GM10847 (cell line): ENCODE measurements around the gene COL5A2.

Experiments used
- POLR2A ChIP-seq: IDR thresholded peaks from 2 replicates; pipeline ENCODE4 v1.6.1; 2011; ENCODE audit not compliant: insufficient read length; ENCODE audit errors: extremely low read depth

Gene COL5A2

DNA sequence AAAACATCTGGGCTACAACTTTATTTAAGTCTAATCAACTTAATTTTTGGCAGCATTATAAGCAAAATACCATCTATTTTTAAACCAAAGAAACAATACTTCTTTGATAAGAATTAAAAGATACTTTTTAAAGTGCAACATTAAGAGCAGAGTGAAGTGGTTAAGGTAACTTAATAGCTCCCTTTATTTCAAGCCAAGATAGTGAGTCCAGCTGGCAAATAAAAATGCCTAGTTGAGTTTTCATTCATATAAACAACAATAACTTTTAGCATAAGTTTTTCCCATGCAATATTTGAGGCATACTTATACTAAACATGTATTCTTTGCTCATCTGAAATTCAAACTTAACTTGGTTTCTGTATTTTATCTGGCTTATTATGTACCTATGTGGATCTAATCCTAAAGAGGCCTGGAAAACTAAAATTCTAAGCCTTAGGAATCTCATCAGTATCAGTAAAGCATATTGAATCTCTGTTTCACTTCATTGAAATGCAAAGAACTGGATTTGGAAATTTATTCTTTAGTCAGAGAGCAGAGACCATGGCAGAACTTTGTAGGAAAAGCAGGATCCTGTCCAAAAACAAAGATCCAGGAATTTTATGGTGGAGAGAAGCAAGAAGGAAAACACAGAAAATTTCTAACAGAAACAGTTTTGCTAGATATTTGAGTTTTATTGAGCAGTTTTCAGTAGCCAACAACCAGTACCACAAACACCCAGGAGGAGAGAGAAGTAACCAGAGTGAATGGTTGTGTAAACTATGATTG is 109.5 kb downstream of the COL5A2 start:
- no peak for TF ChIP-seq POLR2A

DNA sequence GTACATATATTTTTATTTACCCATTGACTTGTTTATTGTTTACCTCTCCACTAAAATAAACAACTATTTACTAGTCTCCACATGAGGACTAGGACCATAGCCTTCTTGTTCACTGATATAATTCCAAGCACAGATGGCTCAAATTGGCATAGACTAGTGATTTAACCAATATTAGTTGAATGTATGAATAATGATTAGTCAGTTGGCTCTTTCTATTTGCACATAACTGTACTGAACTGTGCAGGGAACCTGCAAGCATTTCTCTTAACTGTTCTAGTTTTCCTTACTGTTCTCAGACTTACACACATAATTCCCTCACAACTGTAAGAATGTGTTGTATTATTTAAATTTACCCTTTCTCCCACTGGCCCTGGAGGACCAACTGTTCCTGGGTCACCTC is 113.5 kb downstream of the COL5A2 start:
- TF ChIP-seq POLR2A, result no peak

DNA sequence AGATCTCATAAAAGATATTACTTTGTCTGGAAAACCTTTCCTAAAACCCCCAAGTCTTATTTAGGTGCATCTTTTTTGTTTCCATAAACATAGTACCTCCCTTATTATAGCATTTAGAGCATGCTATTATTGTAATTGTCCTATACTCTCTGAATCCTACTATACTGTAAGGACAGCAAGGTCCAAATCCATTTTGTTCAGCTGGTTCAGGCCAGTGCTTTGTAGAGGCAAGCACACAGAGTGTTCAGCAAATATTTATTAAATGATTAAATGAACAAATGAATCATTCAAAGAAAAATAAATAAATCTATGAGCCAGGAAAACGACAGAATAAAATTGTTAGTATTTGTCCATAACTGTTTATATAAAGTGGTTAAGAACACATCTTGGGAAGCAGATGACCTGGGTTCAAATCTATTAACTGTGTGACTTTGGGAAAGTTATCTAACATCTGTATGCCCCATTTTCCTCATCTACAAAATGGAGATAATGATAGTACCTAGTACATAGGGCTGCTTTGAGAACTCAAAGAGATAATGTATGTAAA is 119.4 kb downstream of the COL5A2 start:
- no peak for TF ChIP-seq POLR2A

DNA sequence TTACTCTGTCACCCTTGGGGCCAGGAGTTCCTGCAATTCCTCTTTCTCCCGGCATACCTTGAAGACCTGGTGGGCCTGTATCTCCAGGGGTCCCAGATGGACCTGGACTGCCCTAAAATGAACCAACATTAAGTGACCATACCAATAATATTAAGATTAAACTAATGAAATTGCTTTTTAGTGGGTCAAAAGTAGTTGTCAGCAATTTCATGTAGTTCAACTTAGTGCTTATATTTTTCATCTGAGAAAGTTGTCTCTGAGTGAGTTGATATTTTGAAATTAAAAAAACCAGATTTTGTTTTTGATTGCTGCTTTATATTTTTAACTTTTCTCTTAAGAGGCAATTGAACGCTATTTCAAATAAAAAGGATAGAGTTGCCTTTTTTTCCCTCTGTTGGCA is 122.2 kb downstream of the COL5A2 start:
- no peak for TF ChIP-seq POLR2A

DNA sequence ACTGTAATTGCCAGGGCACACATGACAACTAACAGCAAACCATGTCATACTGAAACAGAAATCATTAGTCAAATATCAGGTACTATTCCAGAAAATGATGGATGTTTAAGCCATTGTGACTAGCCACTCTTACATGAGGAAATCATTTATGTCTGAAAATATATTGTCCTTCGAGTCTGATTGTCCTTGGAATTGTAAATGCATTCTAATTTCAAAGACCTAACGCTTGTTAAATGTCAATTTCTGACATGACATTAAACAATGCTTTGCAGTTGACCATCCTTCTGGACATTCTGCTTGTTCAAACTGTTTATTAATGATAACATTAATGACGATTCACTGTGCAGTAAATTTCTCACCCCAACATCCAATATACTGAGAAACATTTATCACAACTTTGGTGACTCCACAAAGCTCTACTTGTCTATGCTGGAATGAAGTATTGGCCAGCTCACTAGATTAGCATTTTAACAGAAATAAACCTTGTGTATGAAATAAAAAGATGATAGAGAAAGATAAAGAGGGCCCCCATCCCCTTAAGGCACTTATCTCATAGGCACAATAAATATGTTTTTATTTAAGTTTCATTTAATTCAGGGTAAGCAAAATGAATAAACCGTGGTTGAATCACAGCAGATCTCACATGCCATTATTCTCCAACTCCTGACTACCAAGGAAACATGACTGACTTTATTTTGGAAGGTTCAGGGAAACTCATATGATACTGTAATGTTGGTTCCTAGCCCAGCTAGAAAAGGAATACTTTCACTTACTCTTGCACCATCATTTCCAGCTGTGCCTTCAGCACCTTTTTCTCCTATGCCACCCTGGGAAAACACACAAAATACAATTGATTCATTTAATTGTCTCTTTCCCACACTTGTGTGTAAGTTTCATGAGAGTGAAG is 123.1 kb downstream of the COL5A2 start:
- no peak for TF ChIP-seq POLR2A

DNA sequence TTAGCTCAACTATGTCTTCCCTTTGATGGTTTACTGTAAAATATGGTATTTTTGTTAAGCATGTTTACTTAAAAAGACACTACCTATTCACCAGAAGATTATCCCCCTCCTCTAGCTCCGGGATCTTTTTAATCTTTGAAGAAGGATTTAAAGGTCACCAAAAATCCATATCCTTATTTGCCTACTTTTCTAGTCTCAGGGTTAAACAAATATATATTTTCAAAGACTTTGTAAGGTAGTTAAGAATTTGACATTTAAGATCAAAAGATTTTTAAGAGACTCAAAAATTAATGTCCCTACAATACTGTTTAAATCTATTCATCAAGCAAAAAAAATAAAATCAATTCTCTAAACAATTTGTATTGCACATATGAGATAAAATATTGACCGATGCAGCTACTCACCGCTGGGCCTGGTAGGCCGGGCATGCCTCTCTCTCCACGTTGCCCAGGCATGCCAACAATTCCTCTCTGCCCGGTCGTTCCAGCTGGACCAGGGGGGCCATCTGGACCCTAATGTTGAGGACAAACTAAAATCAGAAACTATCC is 129.3 kb downstream of the COL5A2 start:
- TF ChIP-seq POLR2A, result no peak

DNA sequence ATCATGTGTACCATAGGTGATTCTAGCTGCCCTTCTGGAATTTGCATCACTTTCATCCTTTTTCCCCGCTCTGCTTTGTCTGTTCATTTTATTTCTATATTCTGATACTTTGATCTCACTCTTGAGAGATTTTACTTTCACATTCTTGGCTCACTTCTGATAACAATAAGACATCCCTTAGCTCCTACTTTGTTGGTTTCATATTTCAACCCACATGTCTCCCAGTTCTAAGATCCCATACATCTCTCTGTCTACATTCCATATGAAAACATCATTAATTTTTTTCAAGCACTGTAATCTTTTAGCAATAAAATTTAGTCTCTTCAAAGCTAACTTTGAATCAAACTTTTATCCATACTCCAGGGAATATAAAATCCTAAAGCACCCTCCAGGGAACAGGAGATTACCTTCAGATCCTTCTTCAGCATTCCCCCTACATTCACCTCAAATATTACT is 129.8 kb downstream of the COL5A2 start:
- no peak for TF ChIP-seq POLR2A

DNA sequence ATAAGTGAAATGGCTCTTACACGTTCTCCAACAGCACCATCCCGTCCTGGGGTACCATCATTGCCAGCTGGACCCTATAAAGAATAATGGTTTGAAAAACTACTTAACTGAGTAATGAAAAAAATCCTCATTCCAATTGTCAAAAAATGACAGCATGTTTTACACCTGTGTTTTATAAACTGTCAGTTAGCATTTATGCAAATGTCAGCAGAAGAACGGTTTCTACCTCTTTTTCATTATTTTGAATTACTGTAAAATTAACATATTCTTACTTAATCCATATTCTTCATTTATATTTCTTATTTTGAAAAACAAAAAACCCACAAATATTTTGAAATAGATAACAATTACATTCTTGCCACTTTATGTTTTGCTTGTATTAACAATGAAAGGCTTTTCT is 131.4 kb downstream of the COL5A2 start:
- no peak for TF ChIP-seq POLR2A

DNA sequence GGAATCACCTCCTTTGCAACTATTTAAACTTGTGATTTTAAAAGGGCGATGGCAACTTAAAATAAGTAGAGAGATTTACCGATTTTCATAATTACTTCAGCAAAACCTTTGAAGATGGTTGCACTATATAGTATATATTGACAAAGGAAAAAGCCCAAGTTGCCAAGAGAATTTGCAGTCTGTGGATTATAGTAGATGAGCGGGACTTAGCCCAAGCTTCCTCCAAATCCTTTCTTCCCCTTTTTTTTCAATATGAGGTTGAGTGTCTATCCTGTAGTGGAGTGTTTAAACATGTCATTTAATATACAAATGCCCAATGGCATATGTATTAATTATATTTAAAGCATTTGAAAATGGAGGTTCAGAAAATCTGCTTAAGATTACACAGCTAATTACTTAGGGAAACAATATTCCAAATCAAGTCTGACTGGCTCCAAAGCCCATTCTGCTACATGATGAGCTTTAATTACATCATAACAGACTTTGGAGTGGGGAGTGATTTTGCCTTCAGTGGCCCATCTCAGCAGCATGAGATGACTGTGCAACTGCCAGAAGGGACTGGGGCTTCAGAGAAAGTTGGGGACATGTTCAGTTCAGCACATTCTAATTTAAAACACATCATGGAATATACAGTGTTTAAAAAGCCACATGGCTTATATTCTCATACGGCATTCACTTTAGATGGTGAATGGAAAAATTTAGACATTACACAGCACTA is 132.2 kb downstream of the COL5A2 start:
- no peak for TF ChIP-seq POLR2A

DNA sequence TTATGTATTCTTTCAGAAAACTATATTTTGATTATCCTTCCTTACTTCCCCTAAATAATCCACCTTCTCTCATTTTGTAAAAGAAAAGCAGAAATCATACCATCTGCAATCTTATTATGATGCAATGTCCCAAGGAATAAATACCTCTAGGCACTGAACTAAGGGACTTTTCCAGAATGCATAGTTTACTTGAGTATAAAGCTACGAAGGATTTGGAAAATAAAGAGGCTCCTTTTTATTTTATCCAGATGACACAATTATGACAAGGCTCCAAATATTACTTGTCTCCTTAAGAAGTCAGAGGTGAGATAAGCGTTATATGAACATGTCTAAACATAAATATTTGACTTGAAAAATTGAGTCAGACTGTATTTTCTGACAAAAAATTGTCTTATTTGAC is 133.2 kb downstream of the COL5A2 start:
- no peak for TF ChIP-seq POLR2A

DNA sequence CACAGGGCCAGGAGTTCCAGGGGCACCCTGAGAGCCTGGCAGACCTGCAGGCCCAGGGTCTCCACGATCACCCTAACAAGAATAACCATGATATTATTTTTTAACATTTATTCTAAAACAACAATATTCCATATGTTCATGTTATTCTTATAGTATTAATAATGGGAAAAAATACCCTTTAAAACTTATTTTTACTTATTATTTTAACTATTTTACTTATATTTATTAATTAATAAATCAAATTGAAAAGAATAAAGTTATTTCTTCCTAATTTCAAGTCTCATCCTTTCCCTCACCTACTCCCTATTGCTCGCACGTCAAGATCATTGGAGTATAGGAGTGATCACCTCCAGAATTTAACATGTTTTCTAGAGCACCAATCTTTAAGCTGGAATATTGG is 133.7 kb downstream of the COL5A2 start:
- TF ChIP-seq POLR2A, result no peak

DNA sequence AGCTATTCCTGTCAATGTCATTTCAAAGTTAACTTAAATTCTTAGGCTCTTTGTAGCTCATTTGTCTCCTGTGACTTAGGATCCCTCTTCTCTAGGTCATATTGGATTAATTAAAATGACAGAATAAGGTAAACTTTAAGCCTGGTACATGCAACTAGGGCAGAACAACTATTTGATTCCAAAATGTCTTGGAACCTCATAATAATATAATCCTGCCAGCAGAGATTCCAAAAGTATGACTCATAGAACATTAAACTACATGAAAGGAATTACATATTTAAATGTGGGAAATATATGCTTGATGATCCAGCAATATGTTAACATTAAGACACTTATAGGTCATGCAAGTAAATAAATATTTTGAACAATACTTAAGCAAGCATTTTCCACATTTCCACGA is 142.0 kb downstream of the COL5A2 start:
- TF ChIP-seq POLR2A, result no peak

DNA sequence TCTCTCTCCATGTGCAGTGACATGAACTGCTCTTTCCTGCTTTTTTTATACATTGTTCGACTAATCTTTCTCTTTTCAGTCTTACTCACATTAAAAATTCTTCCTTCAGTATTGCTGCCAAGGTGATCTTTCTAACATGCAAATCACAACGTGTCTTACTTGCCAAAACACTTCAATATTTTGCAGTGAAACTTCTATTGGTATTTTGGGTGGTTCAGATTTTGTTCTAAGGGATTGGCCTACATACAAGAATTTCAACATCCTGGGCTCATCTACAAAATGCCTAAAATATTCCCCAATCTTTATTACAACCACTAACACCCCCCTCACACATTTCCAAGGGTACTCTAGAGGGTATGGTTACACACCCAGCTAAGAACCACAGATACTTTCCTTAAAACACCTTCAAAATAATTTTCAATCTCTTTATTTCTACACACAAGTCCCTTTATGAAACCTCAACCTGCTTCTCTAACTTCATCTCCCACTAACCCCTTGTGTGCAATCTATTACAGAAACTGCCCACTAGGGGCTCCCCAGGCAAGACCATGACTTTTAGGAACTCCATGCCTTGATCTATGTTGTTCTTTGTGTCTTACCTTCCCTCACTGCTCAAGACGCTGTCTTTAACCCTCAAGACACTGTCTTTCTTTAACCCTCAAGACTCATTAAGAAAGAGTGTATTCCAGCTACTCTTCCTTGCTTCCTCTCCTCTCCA is 154.5 kb downstream of the COL5A2 start:
- no peak for TF ChIP-seq POLR2A

DNA sequence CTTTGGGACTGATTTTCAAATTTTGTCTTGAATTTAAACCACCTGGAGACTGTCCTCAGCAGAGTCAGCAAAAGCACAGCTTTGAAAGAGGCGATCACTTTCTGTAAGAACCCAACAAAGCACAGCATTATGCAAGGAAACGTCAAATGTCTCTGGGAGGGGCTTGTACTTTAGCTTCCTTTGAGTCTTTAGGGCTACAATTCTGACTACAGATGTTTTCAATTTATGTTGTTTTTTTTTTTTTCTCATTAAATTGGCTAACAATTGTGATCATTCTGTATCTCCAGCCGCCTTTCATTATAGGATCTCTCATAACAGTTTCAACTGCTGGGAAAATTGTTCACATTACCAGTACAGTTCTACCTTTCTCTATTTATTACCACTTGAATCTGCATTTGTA is 157.1 kb downstream of the COL5A2 start:
- TF ChIP-seq POLR2A, result no peak
